ENCODE results near the gene TSHZ2.

DNA sequence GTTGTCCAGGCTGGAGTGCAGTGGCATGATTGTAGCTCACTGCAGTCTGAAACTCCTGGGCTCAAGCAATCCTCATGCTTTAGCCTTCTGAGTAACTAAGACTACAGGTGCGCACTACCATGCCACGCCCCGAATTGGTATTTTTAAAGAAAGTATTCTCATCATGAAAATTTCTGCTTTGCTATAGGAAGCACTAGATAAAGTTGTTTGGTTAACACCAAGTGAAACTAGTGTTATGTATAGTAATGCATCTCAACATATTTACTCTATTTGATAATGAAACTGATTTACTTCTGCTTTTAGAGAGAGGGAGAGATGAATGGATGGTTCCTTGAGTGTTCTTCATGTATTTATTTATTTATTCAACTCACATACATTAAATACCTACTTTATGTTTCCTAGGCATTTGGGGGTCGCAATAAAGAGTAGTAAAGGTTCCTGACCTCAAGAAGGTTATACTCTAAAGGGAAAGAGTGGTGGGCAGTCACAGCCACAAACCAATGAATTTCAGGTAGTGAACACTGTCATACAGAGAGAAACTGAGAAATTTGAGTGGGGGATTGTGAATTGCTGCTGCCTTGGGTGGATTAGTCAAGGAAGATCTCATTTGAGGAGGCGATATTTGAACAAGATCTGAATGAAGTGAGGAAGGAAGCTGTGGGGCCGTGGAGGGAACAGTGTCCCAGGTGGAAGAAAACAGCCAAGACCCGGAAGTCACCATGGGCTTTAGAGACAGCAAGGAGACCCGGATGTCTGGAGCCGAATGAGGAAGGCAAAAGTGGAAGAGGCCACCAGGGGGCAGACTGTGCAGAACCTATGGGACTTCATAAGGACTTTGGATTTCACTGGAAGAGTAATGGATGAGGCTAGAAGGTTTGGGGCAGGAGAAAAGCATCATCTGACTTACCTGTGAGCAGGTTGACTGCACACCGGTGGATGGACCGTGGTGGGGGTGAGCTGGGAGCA is 185.6 kb downstream of the TSHZ2 start:
- TF ChIP-seq, protein P1, sequence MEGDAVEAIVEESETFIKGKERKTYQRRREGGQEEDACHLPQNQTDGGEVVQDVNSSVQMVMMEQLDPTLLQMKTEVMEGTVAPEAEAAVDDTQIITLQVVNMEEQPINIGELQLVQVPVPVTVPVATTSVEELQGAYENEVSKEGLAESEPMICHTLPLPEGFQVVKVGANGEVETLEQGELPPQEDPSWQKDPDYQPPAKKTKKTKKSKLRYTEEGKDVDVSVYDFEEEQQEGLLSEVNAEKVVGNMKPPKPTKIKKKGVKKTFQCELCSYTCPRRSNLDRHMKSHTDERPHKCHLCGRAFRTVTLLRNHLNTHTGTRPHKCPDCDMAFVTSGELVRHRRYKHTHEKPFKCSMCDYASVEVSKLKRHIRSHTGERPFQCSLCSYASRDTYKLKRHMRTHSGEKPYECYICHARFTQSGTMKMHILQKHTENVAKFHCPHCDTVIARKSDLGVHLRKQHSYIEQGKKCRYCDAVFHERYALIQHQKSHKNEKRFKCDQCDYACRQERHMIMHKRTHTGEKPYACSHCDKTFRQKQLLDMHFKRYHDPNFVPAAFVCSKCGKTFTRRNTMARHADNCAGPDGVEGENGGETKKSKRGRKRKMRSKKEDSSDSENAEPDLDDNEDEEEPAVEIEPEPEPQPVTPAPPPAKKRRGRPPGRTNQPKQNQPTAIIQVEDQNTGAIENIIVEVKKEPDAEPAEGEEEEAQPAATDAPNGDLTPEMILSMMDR (IDR thresholded peaks at IDR 0.05) = peak; percentile 32 to 64 (median 40)
- TF ChIP-seq POLR2A (IDR thresholded peaks at IDR 0.05) = no peak
